K562 (cell line): ENCODE data around the gene CRAT. TPM values are rescaled to one million over a fixed set of nuclear protein-coding genes. Genes with fewer than 3 reads are reported as not detected.
A peak's percentile ranks its signal among the peaks of the same experiment; 100 is the strongest.

ENCODE experiments used
- CCNT2 ChIP-seq: IDR thresholded peaks from 2 replicates; pipeline ENCODE4 v1.6.1; 2011; ENCODE audit warnings: borderline replicate concordance, low read depth, mild to moderate bottlenecking, moderate library complexity, mixed read lengths, low read length; ENCODE audit not compliant: insufficient read length; ENCODE audit errors: extremely low read depth
- HMGN3 ChIP-seq: IDR thresholded peaks from 2 replicates; pipeline ENCODE4 v1.6.1; 2011; ENCODE audit warnings: borderline replicate concordance, low read depth, mild to moderate bottlenecking, mixed read lengths, low read length; ENCODE audit not compliant: insufficient read length; ENCODE audit errors: extremely low read depth
- MBD2 ChIP-seq: sonication (generic); IDR thresholded peaks from 2 replicates; pipeline ENCODE4 v1.6.1; 2016; ENCODE audit warnings: low read depth, borderline replicate concordance
- MIER1 ChIP-seq: fragments of 450-650 bp; IDR thresholded peaks from 2 replicates; pipeline ENCODE4 v1.6.1; 2016; ENCODE audit warnings: antibody characterized with exemption, mild to moderate bottlenecking, low read depth
- MYC ChIP-seq, 2 experiments: fragments of 250-450 bp in 1 of 2; sonication (Bioruptor Pico) in 1 of 2; IDR thresholded peaks; 2 replicates each; pipeline versions ENCODE4 v1.5.1 to v1.6.1; 2012 to 2021; ENCODE audit warnings: low read depth in 2 of 2, borderline replicate concordance in 1 of 2, improper control_type of control experiment in 1 of 2, low read length in 1 of 2, mild to moderate bottlenecking in 1 of 2, moderate library complexity in 1 of 2
- PATZ1 ChIP-seq: fragments of 250-450 bp; sonication (Bioruptor Pico); IDR thresholded peaks from 2 replicates; pipeline ENCODE4 v1.5.0; 2020; ENCODE audit warnings: mild to moderate bottlenecking, borderline replicate concordance
- RFX5 ChIP-seq: IDR thresholded peaks from 2 replicates; pipeline ENCODE4 v1.6.1; 2011; ENCODE audit warnings: low read depth, mild to moderate bottlenecking, improper control_type of control experiment, low read length
- TBL1XR1 ChIP-seq, 2 experiments: IDR thresholded peaks; 2 replicates each; pipeline ENCODE4 v1.6.1; 2012; ENCODE audit warnings: improper control_type of control experiment in 2 of 2, low read length in 2 of 2, mild to moderate bottlenecking in 1 of 2
- TCF3 ChIP-seq: sonication (generic); formaldehyde crosslinking; IDR thresholded peaks from 2 replicates; pipeline ENCODE4 v1.4.0; 2020; ENCODE audit warnings: mild to moderate bottlenecking, missing genetic modification reagents
- ZEB2 ChIP-seq: fragments of 450-650 bp; IDR thresholded peaks from 2 replicates; pipeline ENCODE4 v1.6.1; 2016
- ZNF318 ChIP-seq, 2 experiments: fragments of 450-650 bp; IDR thresholded peaks; 2 replicates each; pipeline ENCODE4 v1.6.1; 2016; ENCODE audit warnings: mild to moderate bottlenecking in 2 of 2, borderline replicate concordance in 1 of 2, low read depth in 1 of 2, moderate library complexity in 1 of 2
- polyA plus RNA-seq, 8 experiments: library from polyadenylated mRNA; depleted of rRNA in 4 of 8; stranded (reverse) in 5 of 8; unstranded in 3 of 8; fragments of >200 nt; fragmentation: Nextera tagmentation in 2 of 8; fragmentation: Illumina TruSeq in 1 of 8; extraction: Ambion mirVana in 2 of 8; extraction: Trizol in 1 of 8; gene quantifications; 2 replicates each; pipeline versions ENCODE4 v1.2.1 to v1.2.3, GENCODE V29; 2011 to 2014; ENCODE audit warnings: inconsistent platforms in 1 of 8, missing spikeins in 1 of 8
- total RNA-seq, 7 experiments: library from RNA; depleted of rRNA in 6 of 7; stranded (reverse); fragments of >200 nt in 6 of 7; fragmentation: Illumina TruSeq in 2 of 7; extraction: Trizol in 2 of 7; gene quantifications; 2 replicates each; pipeline versions ENCODE4 v1.2.1 to v1.2.3, GENCODE V29; 2011 to 2021; ENCODE audit warnings: low replicate concordance in 1 of 7
- TF ChIP-seq, protein P1 (sequence below): fragments of 250-450 bp; sonication (Bioruptor Pico); IDR thresholded peaks from 2 replicates; pipeline ENCODE4 v1.8.0; 2021; ENCODE audit warnings: borderline replicate concordance, mild to moderate bottlenecking, moderate library complexity; ENCODE audit not compliant: poor library complexity, severe bottlenecking
- TF ChIP-seq, protein P2 (sequence below): fragments of 450-650 bp; IDR thresholded peaks from 2 replicates; pipeline ENCODE4 v1.7.0; 2016; ENCODE audit warnings: borderline replicate concordance

The CRAT gene
- total and polyA plus RNA-seq, 9 of the 15 experiments (the other 6 are each of a cell fraction or from before 2014, with no cell fraction given) = 0.20 to 13.8 (median 5.4) TPM

DNA sequence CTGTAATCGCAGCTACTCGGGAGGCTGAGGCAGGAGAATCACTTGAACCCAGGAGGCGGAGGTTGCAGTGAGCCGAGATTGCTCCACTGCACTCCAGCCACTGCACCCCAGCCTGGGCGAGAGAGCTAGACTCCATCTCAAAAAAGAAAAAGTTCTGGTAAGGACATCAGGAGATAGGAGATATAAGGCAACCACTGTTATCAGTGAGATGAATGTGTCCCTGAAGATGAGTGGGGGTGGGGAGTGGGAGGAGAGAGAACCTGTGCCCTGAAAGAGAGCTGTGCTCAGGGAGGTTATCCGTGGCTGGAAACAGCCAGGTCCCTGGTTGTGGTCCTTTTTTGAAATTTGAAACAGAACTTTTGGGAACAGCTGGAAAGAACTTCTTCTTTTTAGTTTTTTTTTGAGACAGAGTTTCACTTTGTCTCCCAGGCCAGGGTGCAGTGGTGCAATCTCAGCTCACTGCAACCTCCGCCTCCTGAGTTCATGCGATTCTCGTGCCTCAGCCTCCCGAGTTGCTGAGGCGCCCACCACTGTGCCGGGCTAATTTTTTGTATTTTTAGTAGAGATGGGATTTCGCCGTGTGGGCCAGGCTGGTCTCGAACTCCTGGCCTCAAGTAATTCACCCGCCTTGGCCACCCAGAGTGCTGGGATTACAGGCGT, 3.2 kb upstream of the CRAT start (continued):
- TF ChIP-seq ZNF318 (IDR thresholded peaks at IDR 0.05; ENCODE audit: borderline replicate concordance in 1 of 2, low read depth in 1 of 2) (no peak), MBD2 (no peak), ZEB2 (0 out of 2 replicates have a peak, but pooled peaks have one; percentile 26), TCF3 (CRISPR knock-in tag) (peak; percentile 56), RFX5 (no peak), TBL1XR1 (IDR thresholded peaks at IDR 0.05; ENCODE audit: low read length in 2 of 2) (peak in 1 of 2 experiments; percentile 35; a peak in 1 of 4 replicates), HMGN3 (no peak), CCNT2 (no peak), MYC (IDR thresholded peaks at IDR 0.05; ENCODE audit: low read depth, low read length) (no peak), MYC (CRISPR knock-in tag; IDR thresholded peaks at IDR 0.05; ENCODE audit: borderline replicate concordance, low read depth) (no peak), PATZ1 (CRISPR knock-in tag) (no peak), MIER1 (no peak)
- TF ChIP-seq, protein P1, sequence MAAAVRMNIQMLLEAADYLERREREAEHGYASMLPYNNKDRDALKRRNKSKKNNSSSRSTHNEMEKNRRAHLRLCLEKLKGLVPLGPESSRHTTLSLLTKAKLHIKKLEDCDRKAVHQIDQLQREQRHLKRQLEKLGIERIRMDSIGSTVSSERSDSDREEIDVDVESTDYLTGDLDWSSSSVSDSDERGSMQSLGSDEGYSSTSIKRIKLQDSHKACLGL (CRISPR knock-in tag) = no peak
- TF ChIP-seq, protein P2, sequence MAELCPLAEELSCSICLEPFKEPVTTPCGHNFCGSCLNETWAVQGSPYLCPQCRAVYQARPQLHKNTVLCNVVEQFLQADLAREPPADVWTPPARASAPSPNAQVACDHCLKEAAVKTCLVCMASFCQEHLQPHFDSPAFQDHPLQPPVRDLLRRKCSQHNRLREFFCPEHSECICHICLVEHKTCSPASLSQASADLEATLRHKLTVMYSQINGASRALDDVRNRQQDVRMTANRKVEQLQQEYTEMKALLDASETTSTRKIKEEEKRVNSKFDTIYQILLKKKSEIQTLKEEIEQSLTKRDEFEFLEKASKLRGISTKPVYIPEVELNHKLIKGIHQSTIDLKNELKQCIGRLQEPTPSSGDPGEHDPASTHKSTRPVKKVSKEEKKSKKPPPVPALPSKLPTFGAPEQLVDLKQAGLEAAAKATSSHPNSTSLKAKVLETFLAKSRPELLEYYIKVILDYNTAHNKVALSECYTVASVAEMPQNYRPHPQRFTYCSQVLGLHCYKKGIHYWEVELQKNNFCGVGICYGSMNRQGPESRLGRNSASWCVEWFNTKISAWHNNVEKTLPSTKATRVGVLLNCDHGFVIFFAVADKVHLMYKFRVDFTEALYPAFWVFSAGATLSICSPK = no peak
